Vagina (tissue), 2 donors: ENCODE results near the gene GNL1.

Source experiments
- CTCF ChIP-seq, 3 experiments: fragments of 450-650 bp in 2 of 3; fragments of 200-600 bp in 1 of 3; sonication (generic) in 1 of 3; IDR thresholded peaks; one replicate each; pipeline ENCODE4 v1.5.1; 2017 to 2019; ENCODE audit warnings: antibody characterized with exemption in 3 of 3, mild to moderate bottlenecking in 2 of 3, moderate library complexity in 2 of 3
- POLR2AphosphoS5 ChIP-seq, 2 donors: sonication (generic); formaldehyde crosslinking; IDR thresholded peaks; one replicate each; pipeline ENCODE4 v1.9.0; 2017; ENCODE audit warnings: antibody characterized with exemption in 2 of 2, mild to moderate bottlenecking in 2 of 2, low read depth in 1 of 2; ENCODE audit not compliant: insufficient read depth in 1 of 2

GRCh38 chr6:30555816-30556065 is 548 bp downstream of the GNL1 start:
- TF ChIP-seq CTCF (IDR thresholded peaks at IDR 0.05) (no peak), POLR2AphosphoS5 (IDR thresholded peaks at IDR 0.05; ENCODE audit: insufficient read depth in 1 of 2, low read depth in 1 of 2) (no peak)
